Subcutaneous abdominal adipose tissue (tissue), 5 donors: Measurements from ENCODE around the gene RASAL2.

ENCODE experiments used
- H3K27ac ChIP-seq: one replicate; pipeline ENCODE4 v1.7.0; 2013; ENCODE audit warnings: low read depth, mild to moderate bottlenecking, inconsistent platforms, low read length, moderate library complexity
- H3K27me3 ChIP-seq, 5 donors: one replicate each; pipeline ENCODE4 v1.7.0; 2013; ENCODE audit warnings: low read length in 5 of 5, inconsistent platforms in 1 of 5; ENCODE audit not compliant: control insufficient read depth in 5 of 5, insufficient read depth in 4 of 5
- H3K36me3 ChIP-seq, 5 donors: one replicate each; pipeline ENCODE4 v1.7.0; 2013; ENCODE audit warnings: low read length in 5 of 5; ENCODE audit not compliant: control insufficient read depth in 5 of 5, insufficient read depth in 5 of 5
- H3K4me1 ChIP-seq, 5 donors: one replicate each; pipeline ENCODE4 v1.7.0; 2013; ENCODE audit warnings: low read length in 5 of 5, mild to moderate bottlenecking in 3 of 5, moderate library complexity in 1 of 5; ENCODE audit not compliant: control insufficient read depth in 5 of 5, insufficient read depth in 5 of 5
- H3K4me3 ChIP-seq, 5 donors: one replicate each; pipeline ENCODE4 v1.7.0; 2013; ENCODE audit warnings: low read length in 5 of 5, low read depth in 1 of 5
- H3K9ac ChIP-seq, 5 donors: one replicate each; pipeline ENCODE4 v1.7.0; 2013; ENCODE audit warnings: low read length in 5 of 5, mild to moderate bottlenecking in 4 of 5, moderate library complexity in 3 of 5
- H3K9me3 ChIP-seq, 5 donors: one replicate each; pipeline ENCODE4 v1.7.0; 2013; ENCODE audit warnings: low read length in 5 of 5; ENCODE audit not compliant: control insufficient read depth in 5 of 5
- donor health status: healthy.
- donor health status: healthy.
- donor health status: healthy.
- donor health status: healthy.
- donor health status: healthy.

RASAL2 gene

DNA sequence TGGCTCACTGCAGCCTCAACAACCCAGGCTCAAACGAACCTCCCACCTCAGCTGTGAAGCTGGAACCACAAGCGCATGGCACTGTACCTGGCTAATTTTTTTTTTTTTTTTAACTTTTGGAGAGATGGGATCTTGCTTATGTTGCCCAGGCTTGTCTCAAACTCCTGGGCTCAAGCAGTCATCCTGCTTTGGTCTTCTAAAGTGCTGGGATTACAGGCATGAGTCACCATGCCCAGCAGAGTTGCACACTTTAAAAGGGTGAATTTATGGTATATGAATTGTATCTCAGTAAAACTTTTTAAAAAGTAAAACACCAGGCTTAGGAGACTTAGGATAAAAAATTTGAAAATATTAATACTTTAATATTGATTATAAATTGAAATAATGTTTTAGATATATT lies 303.8 kb downstream of the RASAL2 start:
- H3K36me3 ChIP-seq: no peaks in the 10 kb centered on the region
- H3K27me3 ChIP-seq: no peaks in the 10 kb centered on the region
- H3K27ac ChIP-seq: no peak overlapping the region
- no peak overlapping the region for H3K4me3 ChIP-seq
- H3K4me1 ChIP-seq: no peaks in the 10 kb centered on the region
- H3K9me3 ChIP-seq: no peaks in the 10 kb centered on the region
- H3K9ac ChIP-seq: no peak overlapping the region

DNA sequence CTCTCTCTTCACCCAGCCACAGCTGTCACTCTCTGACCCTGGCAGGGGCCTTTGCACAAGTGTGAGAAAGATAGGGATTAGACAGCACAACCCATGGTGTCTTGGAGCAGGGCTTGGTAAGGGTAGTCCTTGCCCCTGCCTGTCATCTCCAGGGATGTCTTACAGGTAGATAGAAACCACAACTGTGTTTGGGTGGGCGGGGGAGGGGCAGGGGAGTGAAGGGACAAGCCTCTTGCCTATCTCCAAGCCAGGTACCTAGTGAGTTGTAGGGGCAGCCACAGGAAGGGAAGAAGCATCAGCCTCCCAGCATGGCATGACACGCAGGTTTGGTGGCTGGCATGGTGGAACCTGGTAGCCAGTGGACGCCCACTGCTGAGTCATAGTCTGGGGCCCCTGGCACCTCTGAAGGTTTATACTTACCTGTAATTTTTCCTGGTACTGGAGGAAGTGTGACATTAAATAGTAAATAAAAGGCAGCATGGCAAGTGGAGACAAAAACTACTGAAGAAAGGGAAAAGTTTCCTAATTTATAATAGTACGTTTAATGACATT lies 305.3 kb downstream of the RASAL2 start:
- Histone ChIP-seq H3K4me1 (no peaks in the 10 kb centered on the region), H3K9ac (no peak overlapping the region), H3K9me3 (no peaks in the 10 kb centered on the region), H3K27ac (no peak overlapping the region), H3K27me3 (no peaks in the 10 kb centered on the region), H3K36me3 (no peaks in the 10 kb centered on the region), H3K4me3 (no peak overlapping the region)

DNA sequence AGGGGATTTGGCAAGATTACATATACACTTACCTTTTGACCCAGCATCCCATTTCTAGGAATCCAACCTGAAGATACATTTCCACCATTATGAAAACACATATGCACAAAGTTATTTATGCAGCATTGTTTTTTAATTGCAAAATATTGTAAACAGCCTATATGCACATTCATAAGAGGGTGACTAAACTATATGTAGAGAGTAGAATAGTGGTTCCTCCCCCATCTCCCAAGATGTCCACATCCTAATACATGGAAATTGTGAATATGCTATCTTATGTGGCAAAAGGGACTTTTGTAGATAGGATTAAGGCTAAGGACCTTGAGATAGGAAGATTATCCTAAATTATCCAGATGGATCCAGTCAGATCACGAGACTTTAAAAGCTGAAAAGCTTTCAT lies 311.2 kb downstream of the RASAL2 start:
- no peaks in the 10 kb centered on the region for H3K4me1 ChIP-seq
- H3K4me3 ChIP-seq: no peak overlapping the region
- no peaks in the 10 kb centered on the region for H3K9me3 ChIP-seq
- no peaks in the 10 kb centered on the region for H3K36me3 ChIP-seq
- no peaks in the 10 kb centered on the region for H3K27me3 ChIP-seq
- H3K9ac ChIP-seq: no peak overlapping the region
- no peak overlapping the region for H3K27ac ChIP-seq

DNA sequence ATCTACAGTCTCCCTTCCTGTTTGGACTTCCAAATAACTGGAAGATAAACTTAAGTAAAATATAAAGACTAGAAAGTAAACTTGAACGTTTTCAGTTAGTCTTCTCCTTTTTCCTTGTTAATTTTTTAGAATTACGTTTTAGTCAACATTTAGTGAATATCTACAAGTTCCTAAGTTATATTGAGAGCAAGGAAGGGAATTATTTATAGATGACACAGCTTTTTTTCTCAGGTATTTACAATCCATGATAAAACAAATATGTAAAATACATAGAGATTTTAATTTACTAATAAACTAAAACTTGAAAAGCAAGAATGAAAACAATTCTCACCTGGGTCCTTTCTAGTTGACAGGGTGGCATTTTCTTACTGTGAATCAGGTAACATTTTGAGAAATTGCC lies 313.3 kb downstream of the RASAL2 start:
- Histone ChIP-seq H3K27ac (no peak overlapping the region), H3K4me1 (no peaks in the 10 kb centered on the region), H3K27me3 (no peaks in the 10 kb centered on the region), H3K9ac (no peak overlapping the region), H3K36me3 (no peaks in the 10 kb centered on the region), H3K9me3 (no peaks in the 10 kb centered on the region), H3K4me3 (no peak overlapping the region)

DNA sequence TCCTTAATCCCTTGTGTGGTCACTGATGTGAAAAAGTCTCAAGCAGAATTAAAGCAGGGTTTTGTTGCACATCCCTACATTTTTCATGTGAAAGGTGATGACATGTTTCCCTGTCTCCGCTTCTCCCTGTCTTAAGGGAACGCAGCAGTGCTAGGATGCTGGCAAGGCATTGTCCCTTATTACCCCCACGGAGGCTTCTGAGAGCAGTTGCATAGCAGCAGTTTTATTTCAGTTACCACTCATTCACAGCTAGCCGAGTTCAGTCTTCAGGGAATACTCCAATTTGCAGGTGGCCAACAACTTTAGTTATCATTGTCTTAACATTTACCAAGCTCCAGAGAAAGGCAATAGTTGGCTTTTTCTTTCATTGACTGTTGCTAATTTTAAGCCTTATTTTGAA lies 313.8 kb downstream of the RASAL2 start:
- no peaks in the 10 kb centered on the region for H3K9me3 ChIP-seq
- H3K4me3 ChIP-seq: no peak overlapping the region
- H3K27ac ChIP-seq: no peak overlapping the region
- no peak overlapping the region for H3K9ac ChIP-seq
- no peaks in the 10 kb centered on the region for H3K27me3 ChIP-seq
- H3K4me1 ChIP-seq: no peaks in the 10 kb centered on the region
- no peaks in the 10 kb centered on the region for H3K36me3 ChIP-seq

DNA sequence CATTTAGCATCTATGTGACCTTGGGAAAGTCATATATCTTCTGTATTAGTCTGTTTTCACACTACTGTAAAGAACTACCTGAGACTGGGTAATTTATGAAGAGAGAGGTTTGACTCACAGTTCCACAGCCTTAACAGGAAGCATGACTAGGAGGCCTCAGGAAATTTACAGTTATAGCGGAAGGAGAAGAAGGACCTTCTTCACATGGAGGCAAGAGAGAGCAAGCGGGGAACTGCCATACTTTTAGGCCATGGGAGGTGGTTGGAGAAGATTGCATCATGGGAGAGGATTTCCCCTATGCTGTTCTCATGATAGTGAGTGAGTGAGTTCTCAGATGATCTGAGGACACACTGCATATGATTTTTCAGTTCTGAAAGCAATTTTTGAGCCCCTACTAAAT lies 315.0 kb downstream of the RASAL2 start:
- H3K4me3 ChIP-seq: no peak overlapping the region
- no peak overlapping the region for H3K9ac ChIP-seq
- H3K4me1 ChIP-seq: no peaks in the 10 kb centered on the region
- no peaks in the 10 kb centered on the region for H3K27me3 ChIP-seq
- no peaks in the 10 kb centered on the region for H3K36me3 ChIP-seq
- H3K27ac ChIP-seq: no peak overlapping the region
- H3K9me3 ChIP-seq: no peaks in the 10 kb centered on the region

DNA sequence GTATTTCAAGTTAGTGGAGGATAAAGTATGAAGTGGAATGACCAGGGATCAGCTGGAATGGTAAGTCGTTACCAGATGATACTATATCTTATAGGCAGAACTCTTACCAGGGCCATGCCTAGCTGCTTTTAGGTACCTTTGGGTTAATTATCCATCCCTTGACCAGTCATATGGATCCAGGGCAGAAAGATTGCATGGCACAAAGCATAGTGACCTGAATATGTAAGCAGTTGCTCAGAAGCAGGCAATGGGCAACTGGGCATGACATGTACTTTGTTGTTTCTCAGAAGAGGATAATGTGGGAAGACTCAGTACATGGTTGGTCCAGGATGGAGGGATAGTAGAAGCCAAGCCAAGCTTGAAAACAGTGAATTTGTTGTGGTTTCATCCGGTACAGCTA lies 315.6 kb downstream of the RASAL2 start:
- H3K27ac ChIP-seq: no peak overlapping the region
- H3K9ac ChIP-seq: no peak overlapping the region
- no peaks in the 10 kb centered on the region for H3K4me1 ChIP-seq
- no peaks in the 10 kb centered on the region for H3K36me3 ChIP-seq
- no peaks in the 10 kb centered on the region for H3K27me3 ChIP-seq
- peaks cover 0 to 3% (median 0%) of the 10 kb centered on the region in 5 donors for H3K9me3 ChIP-seq
- no peak overlapping the region for H3K4me3 ChIP-seq

DNA sequence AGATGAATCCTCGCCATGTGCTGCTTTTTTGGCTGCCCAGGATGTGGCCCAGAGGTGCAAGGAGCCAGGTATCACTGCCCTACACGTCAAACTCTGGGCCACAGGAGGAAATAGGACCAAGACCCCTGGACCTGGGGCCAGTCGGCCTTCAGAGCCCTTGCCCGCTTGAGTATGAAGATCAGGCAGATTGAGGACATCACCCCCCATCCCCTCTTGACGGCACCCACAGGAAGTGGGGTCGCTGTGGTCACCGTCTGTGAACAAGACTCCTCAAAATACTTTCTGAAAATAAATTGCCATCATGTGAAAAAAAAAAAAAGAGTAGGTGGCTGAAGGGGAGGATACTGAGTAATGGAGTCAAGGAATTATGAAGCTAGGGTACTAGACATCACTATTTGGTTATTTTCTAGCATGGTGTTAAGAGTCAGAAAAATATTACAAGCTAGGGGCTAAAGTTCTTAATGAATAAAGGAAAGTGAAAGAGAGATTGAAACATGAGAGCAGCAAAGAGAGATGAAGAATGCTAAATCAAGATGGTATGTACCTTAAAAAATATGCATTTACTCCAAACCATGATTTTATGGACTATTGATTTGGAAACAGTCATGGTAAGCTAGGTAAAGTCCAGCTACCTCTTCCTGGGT lies 318.0 kb downstream of the RASAL2 start:
- Histone ChIP-seq H3K4me3 (no peak overlapping the region), H3K36me3 (no peaks in the 10 kb centered on the region), H3K4me1 (no peaks in the 10 kb centered on the region), H3K27me3 (no peaks in the 10 kb centered on the region), H3K27ac (no peak overlapping the region), H3K9me3 (peaks cover 0 to 9% (median 0%) of the 10 kb centered on the region in 5 donors), H3K9ac (no peak overlapping the region)

DNA sequence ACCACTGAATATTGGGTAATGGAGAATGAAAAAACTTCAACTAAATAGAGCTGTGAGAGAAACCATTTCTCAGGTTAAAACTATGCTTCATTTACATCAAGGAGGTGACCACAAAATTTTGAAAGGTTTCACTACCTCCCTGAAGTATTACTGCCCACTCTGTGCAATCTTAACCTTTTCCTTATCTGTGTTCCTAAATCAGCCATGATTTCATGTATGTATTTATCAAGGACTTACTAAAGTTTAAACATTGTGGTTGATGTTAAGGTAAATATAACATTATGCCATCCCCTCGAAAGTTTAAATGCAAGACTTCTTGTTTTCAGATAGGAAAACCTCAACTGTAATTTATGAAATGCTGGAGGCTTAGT lies 318.5 kb downstream of the RASAL2 start:
- Histone ChIP-seq H3K4me3 (no peak overlapping the region), H3K36me3 (no peaks in the 10 kb centered on the region), H3K4me1 (no peaks in the 10 kb centered on the region), H3K9me3 (peaks cover 0 to 9% (median 0%) of the 10 kb centered on the region in 5 donors), H3K27me3 (no peaks in the 10 kb centered on the region), H3K9ac (no peak overlapping the region), H3K27ac (no peak overlapping the region)

DNA sequence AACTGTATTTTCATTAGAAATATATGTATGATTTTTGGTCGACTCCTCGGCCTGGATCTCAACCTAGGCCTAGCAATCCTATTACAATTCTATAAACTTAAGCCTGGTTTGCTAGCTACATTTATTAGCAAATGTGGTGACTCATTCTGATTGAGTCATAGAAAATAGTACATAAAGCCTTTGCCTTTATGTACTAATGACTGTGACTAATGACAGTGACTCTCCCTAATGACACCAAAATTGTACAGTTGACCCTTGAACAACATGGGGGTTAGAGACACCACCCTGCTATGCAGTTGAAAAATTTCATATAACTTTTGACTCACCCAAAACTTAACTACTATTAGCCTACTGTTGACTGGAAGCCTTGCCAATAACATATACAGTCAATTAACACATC lies 324.0 kb downstream of the RASAL2 start:
- no peak overlapping the region for H3K9ac ChIP-seq
- H3K9me3 ChIP-seq: peaks cover 0 to 9% (median 0%) of the 10 kb centered on the region in 5 donors
- no peaks in the 10 kb centered on the region for H3K4me1 ChIP-seq
- H3K27ac ChIP-seq: no peak overlapping the region
- no peaks in the 10 kb centered on the region for H3K36me3 ChIP-seq
- no peak overlapping the region for H3K4me3 ChIP-seq
- H3K27me3 ChIP-seq: no peaks in the 10 kb centered on the region
